NCI-H128 (cell line): ENCODE measurements around the gene GINS2.

Experiments used
- DNase-seq: peaks from one replicate; lab custom pipeline; 2025; ENCODE audit not compliant: unreplicated experiment; lab: John Stamatoyannopoulos, UW

The GINS2 gene

GRCh38 chr16:85716680-85717038, 27.9 kb upstream of the GINS2 start:
- DNase-seq = no peak

DNA sequence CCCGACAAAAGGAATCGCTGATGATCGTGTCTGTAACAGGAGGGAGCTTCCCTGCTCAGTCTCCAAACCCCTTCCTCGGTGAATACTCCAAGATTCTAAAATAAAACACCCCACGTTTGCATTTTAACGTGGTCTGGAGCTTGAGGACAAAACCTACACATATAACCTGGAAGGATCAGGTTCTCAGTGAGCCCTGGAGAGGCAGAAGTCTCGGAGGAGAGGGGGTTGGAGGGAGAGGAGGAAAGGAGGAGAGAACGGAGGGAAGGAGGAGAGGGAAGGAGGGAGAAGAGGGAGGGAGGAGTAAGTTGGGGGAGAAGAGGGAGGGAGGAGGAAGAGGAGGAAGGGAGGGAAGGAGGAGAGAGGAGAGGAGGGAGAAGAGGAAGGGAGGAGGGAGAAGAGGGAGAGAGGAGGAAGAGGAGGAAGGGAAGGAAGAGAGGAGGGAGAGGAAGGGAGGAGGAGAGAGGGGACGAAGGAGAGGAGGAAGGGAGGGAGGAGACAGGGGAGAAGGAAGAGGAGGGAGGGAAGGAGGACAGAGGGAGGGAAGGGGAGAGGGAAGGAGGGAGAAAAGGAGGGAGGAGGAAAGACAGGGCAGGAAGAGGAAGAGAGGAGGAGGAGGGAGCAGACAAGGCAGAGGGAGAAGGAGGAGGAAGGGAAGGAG, 27.4 kb upstream of the GINS2 start:
- DNase-seq = no peak

DNA sequence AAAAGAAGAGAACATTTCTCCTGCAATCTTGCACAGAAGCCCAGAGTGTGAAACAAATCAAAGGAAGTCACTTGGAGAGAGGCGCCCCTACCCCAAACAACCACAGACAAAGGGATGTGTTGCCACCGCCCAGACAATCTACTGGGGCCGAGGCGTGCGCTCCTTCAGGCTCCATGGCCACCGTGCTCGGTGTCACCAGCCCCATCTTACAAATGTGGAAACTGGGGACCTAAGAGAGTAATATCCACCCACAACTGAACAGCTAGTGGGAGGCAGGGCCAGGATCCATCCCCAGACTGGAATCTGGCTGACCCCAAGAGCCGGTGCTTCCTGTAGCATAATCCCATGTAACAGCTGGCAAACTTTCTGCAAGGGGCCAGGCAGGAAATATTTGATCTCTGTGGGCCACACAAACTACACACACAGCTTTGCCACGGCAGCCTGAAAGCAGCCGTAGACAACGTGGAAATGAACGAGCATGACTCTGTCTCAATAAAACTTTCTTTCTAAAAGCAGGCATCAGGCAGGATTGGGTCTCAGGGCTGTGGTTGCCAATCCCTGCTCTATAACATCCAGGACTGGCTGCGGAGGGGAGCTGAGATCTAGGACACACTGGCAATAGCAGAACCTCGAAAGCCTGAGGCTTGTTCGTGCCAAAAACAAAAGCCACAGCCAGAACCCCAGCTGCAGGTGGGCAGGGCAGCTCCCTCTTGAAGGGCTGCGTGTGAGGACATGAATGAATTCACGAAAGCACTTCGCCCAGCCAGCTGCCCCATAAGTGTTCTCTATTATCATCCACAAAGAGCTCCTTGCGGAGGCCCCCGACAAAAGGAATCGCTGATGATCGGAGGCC, 26.6 kb upstream of the GINS2 start:
- peak; percentile 83 for DNase-seq

- DNase-seq = no peak
These were observed 24.0 kb upstream of the GINS2 start for GRCh38 chr16:85712801-85713200.

DNA sequence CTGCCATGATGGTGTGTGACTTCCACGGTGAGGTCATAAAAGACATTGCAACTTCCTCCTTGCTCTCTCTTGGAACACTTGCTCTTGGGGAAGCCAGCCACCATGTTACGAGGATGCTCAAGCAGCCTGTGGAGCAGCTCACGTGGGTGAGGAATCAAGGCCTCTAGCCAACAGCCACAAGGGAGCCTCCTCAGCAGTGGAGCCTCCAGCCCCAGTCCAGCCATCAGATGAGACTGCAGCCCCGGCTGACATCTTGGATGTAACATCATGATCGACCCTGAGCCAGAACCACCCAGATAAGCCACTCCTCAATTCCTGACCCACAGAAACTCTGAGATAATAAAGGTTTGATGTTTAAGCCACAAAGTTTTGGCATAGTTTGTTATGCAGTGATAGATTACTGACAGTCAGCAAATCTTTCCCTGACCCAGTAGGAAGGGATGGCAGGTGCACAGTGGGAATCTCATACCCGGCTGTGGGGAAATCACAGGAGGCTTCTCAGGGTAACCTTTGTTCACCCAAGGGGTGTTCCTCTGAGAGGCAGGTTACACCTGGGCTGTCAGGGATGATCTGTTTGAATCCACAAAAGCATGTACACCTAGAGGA, 23.3 kb upstream of the GINS2 start:
- DNase-seq = no peak

DNA sequence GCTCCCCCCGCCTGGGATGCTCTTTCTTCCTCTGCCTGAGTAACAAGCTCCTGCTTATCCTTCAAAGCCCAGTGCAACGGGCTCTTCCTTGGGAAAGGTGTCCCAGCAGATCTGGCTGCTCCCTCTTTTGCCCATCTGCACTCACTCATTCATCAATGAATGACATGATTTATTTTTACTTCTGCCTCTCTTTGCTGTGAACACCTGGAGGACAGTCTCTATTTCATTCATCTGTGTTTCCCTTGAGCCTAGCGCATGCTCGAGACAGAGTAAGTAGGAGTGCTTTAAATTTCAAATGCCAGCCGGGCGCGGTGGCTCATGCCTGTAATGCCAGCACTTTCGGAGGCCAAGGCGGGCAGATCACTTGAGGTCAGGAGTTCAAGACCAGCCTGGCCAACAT, 22.0 kb upstream of the GINS2 start:
- DNase-seq = no peak

DNA sequence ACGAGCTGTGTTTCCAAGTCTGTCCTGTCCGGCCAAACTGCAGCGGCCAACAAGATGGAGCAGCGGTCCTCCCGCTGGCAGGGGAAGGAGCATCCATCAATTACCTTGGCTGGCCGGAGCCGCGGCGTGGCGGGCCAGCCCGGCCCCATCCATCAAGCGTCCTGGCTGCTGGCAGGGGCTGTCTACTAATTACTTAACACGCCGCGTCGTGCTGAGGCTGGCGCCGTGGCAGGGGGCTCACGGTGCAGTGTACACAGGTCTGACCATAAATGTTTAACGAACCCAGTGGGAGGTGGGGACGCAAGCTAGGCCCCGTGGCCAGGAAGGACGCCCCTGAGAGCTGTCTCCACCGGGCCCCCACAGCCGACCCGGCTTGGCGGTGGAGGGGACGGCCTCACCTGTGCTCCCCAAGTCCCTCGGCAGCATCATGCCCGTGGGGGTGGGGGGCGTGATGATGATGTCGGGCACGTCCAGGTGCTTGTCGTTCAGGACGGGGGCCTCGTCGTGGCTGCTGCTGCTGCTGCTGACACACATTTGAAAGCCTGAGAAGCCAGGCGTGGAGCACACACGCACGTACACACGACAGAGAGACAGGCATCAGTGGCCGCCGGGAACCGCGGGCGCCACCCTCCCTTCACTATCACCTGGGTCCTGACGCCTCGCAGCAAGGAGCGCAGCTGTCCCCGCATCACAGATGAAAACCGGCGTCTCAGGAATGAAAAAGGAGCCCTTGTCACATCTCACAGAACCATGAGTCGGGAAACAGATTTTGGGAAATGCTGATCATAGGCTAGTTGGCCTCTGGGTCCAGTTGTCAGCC, 21.2 kb upstream of the GINS2 start:
- no peak for DNase-seq

DNA sequence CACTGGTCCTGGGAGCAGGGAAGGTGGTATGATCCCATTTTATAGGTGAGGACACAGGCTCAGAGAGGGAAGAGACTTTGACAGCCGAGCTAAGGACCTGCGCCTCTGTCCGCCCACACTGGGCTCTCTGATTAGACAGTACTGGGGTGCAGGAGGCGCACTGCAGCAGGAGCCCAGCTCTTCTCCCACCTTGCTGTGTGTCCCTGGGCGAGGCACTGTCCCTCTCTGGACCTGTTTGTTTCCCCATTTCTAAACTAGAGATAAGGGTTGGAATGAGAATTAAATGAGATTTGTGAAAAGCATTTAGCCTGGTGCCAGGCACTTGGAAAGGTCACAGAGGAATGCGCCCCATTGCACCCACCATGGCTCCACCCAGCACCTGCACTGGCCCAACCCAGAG, 19.6 kb upstream of the GINS2 start:
- no peak for DNase-seq

DNA sequence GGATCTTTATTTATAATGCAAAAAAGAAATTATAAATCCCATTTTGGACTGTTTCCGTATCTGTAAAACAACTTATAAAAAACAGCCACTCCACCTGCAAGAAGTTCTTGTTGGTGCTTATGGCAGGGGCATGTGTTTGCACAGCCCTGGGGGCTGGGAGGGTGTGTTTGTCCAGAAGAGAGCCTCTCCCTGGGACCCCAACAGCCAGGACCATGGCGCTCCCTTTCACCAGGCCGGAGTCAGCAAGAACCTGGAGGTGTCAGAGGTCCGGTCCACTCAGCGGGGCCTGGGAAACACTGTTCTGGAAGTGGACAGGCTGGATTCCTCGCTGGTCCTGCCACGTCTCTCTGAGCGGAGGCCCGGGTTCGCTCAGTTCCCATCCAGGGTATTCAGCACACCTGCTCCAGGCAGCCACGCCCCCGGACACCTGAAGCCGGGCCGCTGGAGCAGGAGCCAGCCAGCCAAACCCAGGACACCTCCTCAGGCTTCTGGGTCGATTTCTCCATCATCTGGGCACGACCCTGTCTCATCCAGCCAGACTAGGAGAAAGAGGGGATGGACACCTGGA, 18.9 kb upstream of the GINS2 start:
- no peak for DNase-seq

DNA sequence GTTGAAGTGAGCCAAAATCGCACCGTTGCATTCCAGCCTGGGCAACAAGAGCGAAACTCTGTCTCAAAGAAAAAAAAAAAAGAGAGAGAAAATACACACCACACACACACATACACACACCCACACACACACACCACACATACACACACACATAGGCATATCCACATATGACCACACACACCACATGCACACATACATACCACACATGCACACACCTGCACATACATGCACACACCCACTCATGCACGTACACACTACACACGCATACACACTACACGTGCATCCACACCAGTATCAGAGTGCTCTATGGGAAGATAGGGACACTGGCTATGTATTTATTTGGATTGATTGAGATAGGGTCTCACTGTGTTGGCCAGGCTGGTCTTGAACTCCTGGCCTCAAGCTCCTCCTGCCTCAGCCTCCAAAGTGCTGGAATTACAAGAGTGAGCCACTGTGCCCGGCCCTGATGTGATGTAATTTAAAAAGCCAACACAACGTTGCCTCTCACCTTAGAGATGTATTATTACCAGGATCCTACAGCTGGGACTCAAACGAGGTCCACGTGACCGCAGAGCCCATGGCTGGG, 17.8 kb upstream of the GINS2 start:
- DNase-seq = no peak

DNA sequence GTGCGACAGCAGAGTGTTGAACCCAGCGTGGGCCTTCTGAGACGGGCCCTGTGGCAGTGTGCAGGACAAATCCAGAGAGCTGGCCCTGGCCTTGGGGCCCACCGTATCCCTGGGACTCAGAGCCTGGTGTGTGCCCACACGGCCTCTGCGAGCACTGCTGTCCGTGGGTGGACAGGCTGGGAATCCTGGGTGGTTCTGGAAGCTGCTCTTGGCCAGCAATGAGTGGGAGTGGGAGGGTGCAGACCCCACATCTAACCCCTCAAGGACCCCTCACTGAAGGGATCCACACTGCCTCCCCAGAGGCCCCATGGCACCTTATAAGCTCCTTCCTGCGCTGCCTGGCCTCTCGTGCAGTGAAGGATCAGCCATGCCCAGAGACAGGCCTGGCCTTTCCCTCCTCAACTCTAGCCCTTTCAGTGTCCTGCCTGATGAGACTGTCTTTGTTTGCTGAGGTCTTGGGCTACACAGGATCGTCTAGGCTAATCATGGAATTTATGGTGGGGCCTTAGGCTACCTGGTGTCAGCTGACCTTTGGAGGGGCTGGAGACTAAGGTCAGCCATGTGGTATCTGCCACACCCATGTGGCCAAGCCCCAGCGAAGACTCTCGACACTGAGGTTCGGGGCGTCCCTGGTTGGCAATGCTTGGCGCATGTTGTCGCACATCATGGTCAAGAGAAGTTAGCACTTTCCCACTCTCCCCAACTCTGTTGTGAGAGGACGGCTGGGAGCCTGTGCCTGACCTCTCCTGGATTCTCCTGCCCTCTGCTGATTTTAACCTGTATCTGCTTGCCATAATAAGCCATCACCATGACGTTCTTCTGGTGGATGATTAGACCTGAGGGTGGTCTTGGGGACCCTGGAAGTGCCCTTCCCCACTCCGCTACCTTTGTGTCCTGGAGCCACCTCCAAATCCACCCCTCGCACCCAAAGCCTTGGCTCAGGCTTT, 16.4 kb upstream of the GINS2 start:
- no peak for DNase-seq

DNA sequence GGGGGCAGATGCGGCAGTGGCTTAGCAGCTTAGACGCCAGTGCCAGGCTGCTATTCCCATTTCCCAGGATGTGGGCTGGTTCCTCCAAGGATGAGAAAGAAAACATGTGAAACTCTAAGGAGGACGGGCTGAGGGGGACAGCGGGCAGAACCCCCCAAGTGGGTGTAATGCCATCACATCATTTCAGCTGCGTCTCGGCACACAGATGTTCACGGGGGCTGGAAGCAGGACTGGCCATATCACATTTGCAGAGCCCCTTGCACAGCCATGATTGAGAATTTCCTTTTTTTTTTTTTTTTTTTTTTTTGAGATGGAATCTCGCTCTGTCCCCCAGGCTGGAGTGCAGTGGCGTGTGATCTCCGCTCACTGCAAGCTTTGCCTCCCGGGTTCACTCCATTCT, 15.3 kb upstream of the GINS2 start:
- no peak for DNase-seq

DNA sequence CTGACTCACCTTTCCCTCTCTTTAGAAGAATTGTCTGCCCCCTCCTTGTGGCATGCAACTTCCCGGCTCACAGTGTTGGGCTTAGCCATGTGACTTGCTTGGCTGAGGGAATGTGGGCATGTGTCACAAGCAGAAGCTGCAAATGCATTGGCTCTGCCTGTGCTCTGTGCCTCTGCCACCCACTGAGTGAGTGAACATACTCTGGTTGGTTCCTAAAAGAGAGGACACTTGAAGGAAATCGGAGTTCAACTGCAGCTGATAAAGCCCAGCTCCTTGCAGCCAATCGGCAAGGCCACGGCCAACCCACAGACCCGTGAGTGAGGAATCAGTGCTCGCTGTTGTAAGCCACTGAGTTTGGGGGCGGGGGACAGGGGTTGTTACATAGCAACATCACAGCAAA, 10.9 kb upstream of the GINS2 start:
- no peak for DNase-seq

GRCh38 chr16:85698935-85699558, 10.3 kb upstream of the GINS2 start:
- no peak for DNase-seq

GRCh38 chr16:85698459-85698891, 9.7 kb upstream of the GINS2 start:
- DNase-seq = no peak

GRCh38 chr16:85697431-85697830, 8.7 kb upstream of the GINS2 start:
- no peak for DNase-seq

- no peak for DNase-seq
These were observed 8.0 kb upstream of the GINS2 start for GRCh38 chr16:85696781-85697180.

DNA sequence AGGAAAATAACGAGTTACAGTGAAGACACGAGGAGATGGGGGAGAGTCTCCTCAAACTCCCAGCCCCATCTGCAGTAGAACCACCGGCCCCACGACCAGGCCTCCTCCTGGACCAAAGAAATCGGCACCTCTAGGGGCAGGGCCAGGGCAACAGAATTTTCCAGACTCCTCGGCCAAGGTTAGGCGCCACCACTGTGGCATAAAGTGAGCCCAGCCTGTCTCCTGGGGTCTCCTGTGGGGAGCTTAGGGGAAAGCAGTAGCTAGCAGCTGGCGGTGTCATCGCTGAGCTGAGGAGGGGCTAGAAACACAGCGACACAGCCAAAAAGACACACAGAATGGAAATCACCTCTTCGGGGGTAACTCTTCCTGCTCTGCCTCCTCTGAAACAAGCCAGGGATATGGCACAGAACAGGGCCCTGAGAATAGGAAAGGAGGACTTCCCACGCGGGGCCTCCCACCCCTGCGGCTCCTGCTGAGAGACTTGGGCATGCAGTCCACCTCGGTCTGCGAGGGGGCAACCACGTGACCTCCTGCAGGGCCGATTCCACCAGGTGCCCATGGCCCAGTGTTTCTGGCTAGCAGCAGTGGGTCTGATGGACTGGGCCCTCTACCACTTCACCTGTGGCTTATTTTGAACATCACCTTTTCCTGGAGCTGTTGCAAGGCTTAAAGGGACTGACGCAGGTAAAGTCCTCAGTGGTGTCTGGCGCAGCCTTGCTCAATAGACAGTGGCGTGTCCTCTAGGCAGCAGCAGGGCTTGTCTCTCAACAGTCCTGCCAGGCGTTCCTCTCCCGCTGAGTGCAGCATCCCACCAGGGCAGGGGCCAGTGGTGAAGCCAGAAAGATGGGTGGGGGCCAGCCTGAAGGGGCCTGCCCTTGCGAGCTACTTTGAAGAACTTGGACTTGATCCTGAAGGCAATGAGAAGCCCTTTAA, 6.7 kb upstream of the GINS2 start:
- DNase-seq = no peak
